Measurements from ENCODE around the gene LY6G5B.
A peak's percentile ranks its signal among the peaks of the same experiment; 100 is the strongest.

Gene LY6G5B

GRCh38 chr6:31669676-31670075 is at the start of gene LY6G5B:
Gene LY6G5B (plus strand): TSS chr6:31669976. CDS start chr6:31670951, 975 bp downstream.
- ATAC-seq (ENCODE audit: insufficient read depth, low read depth) (no peak), DNase-seq (no peak)
- Histone ChIP-seq H3K9ac (ENCODE audit: low read depth, low read length) (no peak within 1 kb of the TSS), H3K4me1 (ENCODE audit: insufficient read depth, low read length) (peaks cover 27% of the 10 kb centered on the region), H3K27ac (ENCODE audit: low read length) (no peak within 1 kb of the TSS), H3K4me2 (ENCODE audit: insufficient read depth, low read length) (0 out of 2 replicates have a peak within 1 kb of the TSS, but pooled peaks have one; percentile 0), H4K20me1 (ENCODE audit: insufficient read depth, low read length) (peaks cover 20% of the 10 kb centered on the region; the same call in 1 of the 2 replicates), H3K4me3 (ENCODE audit: low read depth in 1 of 2, low read length in 2 of 2) (no peak within 1 kb of the TSS), H2AFZ (ENCODE audit: low read depth, low read length) (no peak within 1 kb of the TSS), H3K36me3 (ENCODE audit: insufficient read depth, low read length) (peaks cover 65% of the 10 kb centered on the region), H3K9me3 (ENCODE audit: insufficient read depth, low read length, severe bottlenecking) (no peaks in the 10 kb centered on the region), H3K79me2 (ENCODE audit: insufficient read depth, low read length) (peaks cover 47% of the 10 kb centered on the region), H3K27me3 (ENCODE audit: insufficient read depth, low read length, poor library complexity) (no peaks in the 10 kb centered on the region)
- no peak for TF ChIP-seq CTCF (IDR thresholded peaks at IDR 0.05; ENCODE audit: borderline replicate concordance, extremely low read depth, low read length, poor library complexity, severe bottlenecking)
- no peak for TF ChIP-seq EZH2 (IDR thresholded peaks at IDR 0.05; ENCODE audit: borderline replicate concordance, low read depth, low read length, severe bottlenecking)

- ATAC-seq (ENCODE audit: insufficient read depth, low read depth) (peak; percentile 69), DNase-seq (no peak)
- Histone ChIP-seq H3K9ac (ENCODE audit: low read depth, low read length) (peak within 1 kb of the TSS; percentile 90), H3K36me3 (ENCODE audit: insufficient read depth, low read length) (peaks cover 43% of the 10 kb centered on the region), H3K27me3 (ENCODE audit: insufficient read depth, low read length, poor library complexity) (no peaks in the 10 kb centered on the region), H2AFZ (ENCODE audit: low read depth, low read length) (peak within 1 kb of the TSS; percentile 79), H3K9me3 (ENCODE audit: insufficient read depth, low read length, severe bottlenecking) (no peaks in the 10 kb centered on the region), H3K4me3 (ENCODE audit: low read depth in 1 of 2, low read length in 2 of 2) (peak within 1 kb of the TSS; percentile 63 to 64; a peak in 3 of 4 replicates), H3K4me1 (ENCODE audit: insufficient read depth, low read length) (peaks cover 56% of the 10 kb centered on the region), H4K20me1 (ENCODE audit: insufficient read depth, low read length) (peaks cover 35% of the 10 kb centered on the region), H3K27ac (ENCODE audit: low read length) (peak within 1 kb of the TSS; percentile 98), H3K79me2 (ENCODE audit: insufficient read depth, low read length) (peaks cover 66% of the 10 kb centered on the region), H3K4me2 (ENCODE audit: insufficient read depth, low read length) (peak within 1 kb of the TSS; percentile 72)
- no peak for TF ChIP-seq CTCF (IDR thresholded peaks at IDR 0.05; ENCODE audit: borderline replicate concordance, extremely low read depth, low read length, poor library complexity, severe bottlenecking)
- no peak for TF ChIP-seq EZH2 (IDR thresholded peaks at IDR 0.05; ENCODE audit: borderline replicate concordance, low read depth, low read length, severe bottlenecking)
Observed at GRCh38 chr6:31620586-31621319, 49.0 kb upstream of the LY6G5B start, which contains the start of gene PRRC2A. Gene PRRC2A (plus strand): TSS chr6:31620715. CDS start chr6:31622790, 2,075 bp downstream.

GRCh38 chr6:31621320-31621939 is 48.3 kb upstream of the LY6G5B start:
- Histone ChIP-seq H2AFZ (ENCODE audit: low read depth, low read length) (peak overlapping the region; percentile 79), H3K4me2 (ENCODE audit: insufficient read depth, low read length) (peak overlapping the region; percentile 72), H3K9ac (ENCODE audit: low read depth, low read length) (peak overlapping the region; percentile 90), H3K36me3 (ENCODE audit: insufficient read depth, low read length) (peaks cover 50% of the 10 kb centered on the region), H3K9me3 (ENCODE audit: insufficient read depth, low read length, severe bottlenecking) (no peaks in the 10 kb centered on the region), H3K27ac (ENCODE audit: low read length) (peak overlapping the region; percentile 97), H3K4me1 (ENCODE audit: insufficient read depth, low read length) (peaks cover 52% of the 10 kb centered on the region), H3K79me2 (ENCODE audit: insufficient read depth, low read length) (peaks cover 66% of the 10 kb centered on the region), H3K27me3 (ENCODE audit: insufficient read depth, low read length, poor library complexity) (no peaks in the 10 kb centered on the region), H4K20me1 (ENCODE audit: insufficient read depth, low read length) (peaks cover 42% of the 10 kb centered on the region), H3K4me3 (ENCODE audit: low read depth in 1 of 2, low read length in 2 of 2) (peak overlapping the region; percentile 63 to 64; a peak in 3 of 4 replicates)
- TF ChIP-seq CTCF (IDR thresholded peaks at IDR 0.05; ENCODE audit: borderline replicate concordance, extremely low read depth, low read length, poor library complexity, severe bottlenecking), result no peak
- no peak for TF ChIP-seq EZH2 (IDR thresholded peaks at IDR 0.05; ENCODE audit: borderline replicate concordance, low read depth, low read length, severe bottlenecking)
- no peak for ATAC-seq (ENCODE audit: insufficient read depth, low read depth)
- DNase-seq, result no peak

All from DND-41 (cell line).